Measurements from ENCODE around the gene ERC2.

The ERC2 gene

GRCh38 chr3:56136514-56136913 lies 331.8 kb downstream of the ERC2 start:
- DNase-seq: no peak
- intact Hi-C loops (cut with DNase I): no loop called here

- intact Hi-C loops (cut with DNase I): no loop called here
- no peak for DNase-seq
These were observed 332.3 kb downstream of the ERC2 start for GRCh38 chr3:56135941-56136340.

- DNase-seq: no peak
- intact Hi-C loops (cut with DNase I): no loop called here
These were observed 334.8 kb downstream of the ERC2 start for GRCh38 chr3:56133423-56133822.

- no peak for DNase-seq
- intact Hi-C loops (cut with DNase I): no loop called here
These were observed 335.5 kb downstream of the ERC2 start for GRCh38 chr3:56132762-56133161.

GRCh38 chr3:56131974-56132590 lies 336.2 kb downstream of the ERC2 start:
- DNase-seq: peak in 6 of 10 donors; percentile 12 to 74 (median 30)
- intact Hi-C loops (cut with DNase I): no loop called here

GRCh38 chr3:56130036-56130435 lies 338.2 kb downstream of the ERC2 start:
- intact Hi-C loops (cut with DNase I): no loop called here
- DNase-seq: no peak

- DNase-seq: no peak
- intact Hi-C loops (cut with DNase I): no loop called here
These were observed 341.6 kb downstream of the ERC2 start for GRCh38 chr3:56126632-56127031.

GRCh38 chr3:56125358-56126005 lies 342.8 kb downstream of the ERC2 start:
- intact Hi-C loops (cut with DNase I): no loop called here
- DNase-seq: no peak

GRCh38 chr3:56124546-56124945 lies 343.7 kb downstream of the ERC2 start:
- DNase-seq: no peak
- intact Hi-C loops (cut with DNase I): no loop called here

- intact Hi-C loops (cut with DNase I): no loop called here
- DNase-seq: no peak
These were observed 344.8 kb downstream of the ERC2 start for GRCh38 chr3:56123487-56123886.

- DNase-seq: no peak
- intact Hi-C loops (cut with DNase I): no loop called here
These were observed 345.4 kb downstream of the ERC2 start for GRCh38 chr3:56122911-56123310.

- intact Hi-C loops (cut with DNase I): no loop called here
- no peak for DNase-seq
These were observed 346.6 kb downstream of the ERC2 start for GRCh38 chr3:56121716-56122115.

GRCh38 chr3:56119575-56120349 lies 348.5 kb downstream of the ERC2 start:
- intact Hi-C loops (cut with DNase I): no loop called here
- DNase-seq: no peak

GRCh38 chr3:56118968-56119367 lies 349.3 kb downstream of the ERC2 start:
- intact Hi-C loops (cut with DNase I): no loop called here
- no peak for DNase-seq

GRCh38 chr3:56115698-56116097 lies 352.6 kb downstream of the ERC2 start:
- no peak for DNase-seq
- intact Hi-C loops (cut with DNase I): no loop called here

GRCh38 chr3:56115199-56115598 lies 353.1 kb downstream of the ERC2 start:
- intact Hi-C loops (cut with DNase I): no loop called here
- DNase-seq: no peak

- DNase-seq: no peak
- intact Hi-C loops (cut with DNase I): no loop called here
These were observed 354.4 kb downstream of the ERC2 start for GRCh38 chr3:56113908-56114307.

GRCh38 chr3:56113231-56113630 lies 355.0 kb downstream of the ERC2 start:
- intact Hi-C loops (cut with DNase I): no loop called here
- no peak for DNase-seq

- intact Hi-C loops (cut with DNase I): no loop called here
- DNase-seq: no peak
These were observed 356.5 kb downstream of the ERC2 start for GRCh38 chr3:56111606-56112304.

- no peak for DNase-seq
- intact Hi-C loops (cut with DNase I): no loop called here
These were observed 357.4 kb downstream of the ERC2 start for GRCh38 chr3:56110886-56111285.

- no peak for DNase-seq
- intact Hi-C loops (cut with DNase I): no loop called here
These were observed 361.1 kb downstream of the ERC2 start for GRCh38 chr3:56107157-56107556.
